Measurements from ENCODE around the gene DPYSL3. TPM values are rescaled to one million over a fixed set of nuclear protein-coding genes. Genes with fewer than 3 reads are reported as not detected.

Gene DPYSL3
- total RNA-seq, 1 experiment from 2014 or later, result 106 TPM

- intact Hi-C loops (cut with micrococcal nuclease; ENCODE audit: unreplicated experiment), result loop anchor here (5.0 kb wide), 1 partner anchor 169 kb away; no protein-coding TSS in a partner anchor
- Mint-ChIP-seq H3K4me1 (ENCODE audit: low read depth, unreplicated experiment) (peaks cover 16% of the 10 kb centered on the region), H3K27me3 (ENCODE audit: insufficient read depth, unreplicated experiment) (no peaks in the 10 kb centered on the region)
Observed at GRCh38 chr5:147388184-147389108, 121.4 kb downstream of the DPYSL3 start.

DNA sequence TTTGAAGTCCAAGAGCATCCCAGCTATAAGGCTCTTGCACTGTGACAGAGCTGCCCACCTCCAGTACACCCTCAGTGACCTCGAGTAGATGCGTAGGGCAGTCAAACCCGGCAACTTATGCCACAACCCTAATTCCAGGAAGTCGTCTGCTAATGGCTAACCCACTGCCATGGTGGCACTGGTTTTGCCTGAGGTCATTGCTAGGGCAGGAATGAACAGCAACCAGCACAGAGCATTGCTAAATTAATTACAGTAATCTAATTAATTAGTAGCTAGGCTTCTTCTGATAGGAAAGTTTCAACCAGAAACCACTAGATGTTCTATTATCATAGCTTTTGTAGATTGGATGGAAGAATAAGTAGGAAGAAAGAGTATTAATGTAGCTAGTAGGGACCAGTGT lies 122.8 kb downstream of the DPYSL3 start:
- TF ChIP-seq CTCF (IDR thresholded peaks at IDR 0.05; ENCODE audit: insufficient read depth in 1 of 2, low read depth in 1 of 2, low read length in 1 of 2, severe bottlenecking in 1 of 2, unreplicated experiment in 1 of 2), result no peak
- no peak overlapping the region for H3K4me3 ChIP-seq (ENCODE audit: low read depth, low read length)
- H3K4me1 Mint-ChIP-seq (ENCODE audit: low read depth, unreplicated experiment), result peaks cover 7% of the 10 kb centered on the region

More at GRCh38 chr5:147388184-147389108, 121.4 kb downstream of the DPYSL3 start:
- peaks cover 29% of the 10 kb centered on the region for H3K36me3 Mint-ChIP-seq (ENCODE audit: insufficient read depth, unreplicated experiment)
- Histone ChIP-seq H3K36me3 (ENCODE audit: control insufficient read depth, insufficient read depth, low read length) (no peaks in the 10 kb centered on the region), H3K9me3 (no peaks in the 10 kb centered on the region), H3K4me3 (ENCODE audit: low read depth, low read length) (no peak overlapping the region), H3K27me3 (replicated peaks; ENCODE audit: control insufficient read depth, insufficient read depth, low read length) (no peaks in the 10 kb centered on the region; the same call in 1 of the 2 replicates), H3K4me1 (peaks cover 14% of the 10 kb centered on the region; the same call in 1 of the 2 replicates)
- BruUV-seq (replicated peaks), result no TSS peak
- no peak for TF ChIP-seq CTCF (IDR thresholded peaks at IDR 0.05; ENCODE audit: insufficient read depth in 1 of 2, low read depth in 1 of 2, low read length in 1 of 2, severe bottlenecking in 1 of 2, unreplicated experiment in 1 of 2)
- CTCF ChIA-PET, result interaction anchor here (0.7 kb wide), 1 partner anchor 186 kb away, joined by 3 read pairs; no protein-coding TSS in a partner anchor
- no peaks in the 10 kb centered on the region for H3K9me3 Mint-ChIP-seq (ENCODE audit: unreplicated experiment)
- peak overlapping the region; percentile 6 for H3K27ac Mint-ChIP-seq (ENCODE audit: unreplicated experiment)
- no peak for DNase-seq
- POLR2A ChIA-PET, result interaction anchor here (0.6 kb wide), 1 partner anchor 153 kb away, joined by 3 read pairs; no protein-coding TSS in a partner anchor
- no peak overlapping the region for H3K4me3 Mint-ChIP-seq (ENCODE audit: unreplicated experiment)

GRCh38 chr5:147384346-147385193 lies 125.3 kb downstream of the DPYSL3 start:
- Mint-ChIP-seq H3K27me3 (ENCODE audit: insufficient read depth, unreplicated experiment) (no peaks in the 10 kb centered on the region), H3K4me3 (ENCODE audit: unreplicated experiment) (no peak overlapping the region), H3K9me3 (ENCODE audit: unreplicated experiment) (no peaks in the 10 kb centered on the region), H3K4me1 (ENCODE audit: low read depth, unreplicated experiment) (peaks cover 6% of the 10 kb centered on the region), H3K27ac (ENCODE audit: unreplicated experiment) (no peak overlapping the region), H3K36me3 (ENCODE audit: insufficient read depth, unreplicated experiment) (peaks cover 10% of the 10 kb centered on the region)
- no peaks in the 10 kb centered on the region; the same call in 1 of the 2 replicates for H3K4me1 ChIP-seq
- DNase-seq, result no peak
- no peak overlapping the region for H3K4me3 ChIP-seq (ENCODE audit: low read depth, low read length)
- H3K9me3 ChIP-seq, result no peaks in the 10 kb centered on the region
- ChIA-PET POLR2A (no interaction called here), CTCF (no interaction called here)
- no peaks in the 10 kb centered on the region for H3K27me3 ChIP-seq (replicated peaks; ENCODE audit: control insufficient read depth, insufficient read depth, low read length)
- intact Hi-C loops (cut with micrococcal nuclease; ENCODE audit: unreplicated experiment), result loop anchor here (5.0 kb wide), 1 partner anchor 173 kb away; no protein-coding TSS in a partner anchor
- no TSS peak for BruUV-seq (replicated peaks)
- TF ChIP-seq CTCF (IDR thresholded peaks at IDR 0.05; ENCODE audit: insufficient read depth in 1 of 2, low read depth in 1 of 2, low read length in 1 of 2, severe bottlenecking in 1 of 2, unreplicated experiment in 1 of 2), result no peak
- H3K36me3 ChIP-seq (ENCODE audit: control insufficient read depth, insufficient read depth, low read length), result no peaks in the 10 kb centered on the region

More for the DNA sequence above, 122.8 kb downstream of the DPYSL3 start:
- Histone ChIP-seq H3K4me1 (peaks cover 2% of the 10 kb centered on the region; the same call in 1 of the 2 replicates), H3K36me3 (ENCODE audit: control insufficient read depth, insufficient read depth, low read length) (no peaks in the 10 kb centered on the region), H3K9me3 (no peaks in the 10 kb centered on the region), H3K27me3 (replicated peaks; ENCODE audit: control insufficient read depth, insufficient read depth, low read length) (no peaks in the 10 kb centered on the region; the same call in 1 of the 2 replicates)
- intact Hi-C loops (cut with micrococcal nuclease; ENCODE audit: unreplicated experiment), result loop anchor here (5.0 kb wide), 1 partner anchor 170 kb away; no protein-coding TSS in a partner anchor
- no TSS peak for BruUV-seq (replicated peaks)
- Mint-ChIP-seq H3K4me3 (ENCODE audit: unreplicated experiment) (no peak overlapping the region), H3K27ac (ENCODE audit: unreplicated experiment) (no peak overlapping the region), H3K36me3 (ENCODE audit: insufficient read depth, unreplicated experiment) (peaks cover 17% of the 10 kb centered on the region), H3K27me3 (ENCODE audit: insufficient read depth, unreplicated experiment) (no peaks in the 10 kb centered on the region), H3K9me3 (ENCODE audit: unreplicated experiment) (no peaks in the 10 kb centered on the region)
- CTCF ChIA-PET, result no interaction called here
- POLR2A ChIA-PET, result no interaction called here
- no peak for DNase-seq

Measured in Caco-2 (cell line).